Tibial nerve (tissue), 4 donors: ENCODE measurements around the gene HES4. TPM values are rescaled to one million over a fixed set of nuclear protein-coding genes. Genes with fewer than 3 reads are reported as not detected.

Experiments
- DNase-seq, 2 donors: peaks; one replicate each; pipeline ENCODE4 v3.0.0-alpha.2; 2019; ENCODE audit warnings: low spot score in 2 of 2
- H3K27ac ChIP-seq, 4 donors: fragments of 200-600 bp; sonication (generic) in 3 of 4; one replicate each; pipeline ENCODE4 v1.5.1; 2017 to 2019; ENCODE audit warnings: mild to moderate bottlenecking in 1 of 4
- H3K27me3 ChIP-seq, 2 donors: fragments of 200-600 bp; sonication (generic) in 1 of 2; one replicate each; pipeline versions ENCODE4 v1.5.1 to v1.6.0; 2017 to 2019
- H3K36me3 ChIP-seq, 3 donors: fragments of 200-600 bp; sonication (generic); one replicate each; pipeline ENCODE4 v1.5.1; 2018 to 2019
- H3K4me1 ChIP-seq, 4 donors: fragments of 200-600 bp; sonication (generic) in 3 of 4; one replicate each; pipeline ENCODE4 v1.5.1; 2017 to 2019
- H3K4me3 ChIP-seq, 4 donors: fragments of 200-600 bp; sonication (generic) in 3 of 4; one replicate each; pipeline ENCODE4 v1.5.1; 2017 to 2019; ENCODE audit warnings: mild to moderate bottlenecking in 1 of 4, moderate library complexity in 1 of 4
- H3K9me3 ChIP-seq, 4 donors: fragments of 200-600 bp; sonication (generic) in 3 of 4; one replicate each; pipeline ENCODE4 v1.5.1; 2017 to 2019
- CTCF ChIP-seq, 5 experiments: fragments of 200-600 bp in 3 of 5; fragments of 450-650 bp in 2 of 5; sonication (generic) in 3 of 5; IDR thresholded peaks; one replicate each; pipeline ENCODE4 v1.5.1; 2016 to 2019; ENCODE audit warnings: antibody characterized with exemption in 5 of 5, mild to moderate bottlenecking in 3 of 5, moderate library complexity in 2 of 5
- EP300 ChIP-seq, 2 donors: sonication (generic); formaldehyde crosslinking; IDR thresholded peaks; one replicate each; pipeline ENCODE4 v1.6.1; 2017; ENCODE audit warnings: antibody characterized with exemption in 2 of 2, mild to moderate bottlenecking in 1 of 2
- POLR2A ChIP-seq, 2 donors: fragments of 450-650 bp; IDR thresholded peaks; one replicate each; pipeline ENCODE4 v1.6.1; 2017; ENCODE audit warnings: antibody characterized with exemption in 2 of 2, mild to moderate bottlenecking in 2 of 2, moderate library complexity in 2 of 2
- WGBS, 2 donors: methylation state at CpG; one replicate each; pipeline ENCODE4 v1.1.5; 2018; 5-methylcytosine and 5-hydroxymethylcytosine counted together
- total RNA-seq, 4 donors: library from RNA; depleted of rRNA; stranded (reverse); fragments of >200 nt; gene quantifications; one replicate each; pipeline ENCODE4 v1.1.0, GENCODE V29; 2016

The HES4 gene
- total RNA-seq, 4 donors from 2014 or later: 26.9 to 70.8 (median 58.7) TPM

- H3K27ac ChIP-seq: peak overlapping the region in 1 of 4 donors; percentile 52
- WGBS, 2 donors: 24 to 69% methylated on average over 12 to 16 of the region's 31 CpGs
These were observed 25.1 kb upstream of the HES4 start for GRCh38 chr1:1024771-1025699.

GRCh38 chr1:1024149-1024770 is 24.4 kb upstream of the HES4 start:
- H3K4me1 ChIP-seq: peaks cover 0 to 45% (median 18%) of the 10 kb centered on the region in 4 donors
- H3K4me3 ChIP-seq: no peak overlapping the region
- H3K27ac ChIP-seq: peak overlapping the region in 1 of 4 donors; percentile 52
- no peaks in the 10 kb centered on the region for H3K9me3 ChIP-seq
- H3K36me3 ChIP-seq: no peaks in the 10 kb centered on the region
- no peaks in the 10 kb centered on the region for H3K27me3 ChIP-seq
- 89 to 95% methylated on average over 7 to 9 of the region's 9 CpGs for WGBS, 2 donors
- DNase-seq: no peak
- TF ChIP-seq CTCF (IDR thresholded peaks at IDR 0.05) (no peak), EP300 (IDR thresholded peaks at IDR 0.05) (no peak), POLR2A (IDR thresholded peaks at IDR 0.05) (no peak)

More at GRCh38 chr1:1024771-1025699, 25.1 kb upstream of the HES4 start:
- Histone ChIP-seq H3K36me3 (no peaks in the 10 kb centered on the region), H3K4me1 (peaks cover 0 to 45% (median 18%) of the 10 kb centered on the region in 4 donors), H3K27me3 (no peaks in the 10 kb centered on the region), H3K9me3 (no peaks in the 10 kb centered on the region), H3K4me3 (no peak overlapping the region)
- TF ChIP-seq CTCF (IDR thresholded peaks at IDR 0.05) (no peak), POLR2A (IDR thresholded peaks at IDR 0.05) (no peak), EP300 (IDR thresholded peaks at IDR 0.05) (no peak)
- no peak for DNase-seq

GRCh38 chr1:1023700-1024099 is 23.8 kb upstream of the HES4 start:
- no peak for DNase-seq
- Histone ChIP-seq H3K4me1 (peaks cover 0 to 50% (median 18%) of the 10 kb centered on the region in 4 donors), H3K36me3 (no peaks in the 10 kb centered on the region), H3K27me3 (no peaks in the 10 kb centered on the region), H3K27ac (no peak overlapping the region), H3K4me3 (no peak overlapping the region), H3K9me3 (no peaks in the 10 kb centered on the region)
- 68 to 70% methylated on average over 12 to 13 of the region's 13 CpGs for WGBS, 2 donors
- TF ChIP-seq EP300 (IDR thresholded peaks at IDR 0.05): no peak
- TF ChIP-seq POLR2A (IDR thresholded peaks at IDR 0.05): no peak
- TF ChIP-seq CTCF (IDR thresholded peaks at IDR 0.05): no peak

GRCh38 chr1:1022302-1023009 is 22.6 kb upstream of the HES4 start:
- TF ChIP-seq EP300 (IDR thresholded peaks at IDR 0.05): no peak
- TF ChIP-seq POLR2A (IDR thresholded peaks at IDR 0.05): no peak
- H3K27ac ChIP-seq: no peak overlapping the region
- no peaks in the 10 kb centered on the region for H3K36me3 ChIP-seq
- no peak for DNase-seq
- no peaks in the 10 kb centered on the region for H3K27me3 ChIP-seq
- H3K9me3 ChIP-seq: no peaks in the 10 kb centered on the region
- 87 to 92% methylated on average over 27 of the region's 27 CpGs for WGBS, 2 donors
- H3K4me1 ChIP-seq: peaks cover 0 to 53% (median 18%) of the 10 kb centered on the region in 4 donors
- no peak overlapping the region for H3K4me3 ChIP-seq

- H3K4me1 ChIP-seq: peaks cover 0 to 53% (median 18%) of the 10 kb centered on the region in 4 donors
- H3K27me3 ChIP-seq: no peaks in the 10 kb centered on the region
- H3K4me3 ChIP-seq: no peak overlapping the region
- no peaks in the 10 kb centered on the region for H3K9me3 ChIP-seq
- H3K27ac ChIP-seq: no peak overlapping the region
- DNase-seq: no peak
- TF ChIP-seq POLR2A (IDR thresholded peaks at IDR 0.05) (no peak), CTCF (IDR thresholded peaks at IDR 0.05) (no peak), EP300 (IDR thresholded peaks at IDR 0.05) (no peak)
- WGBS, 2 donors: 86 to 94% methylated on average over 5 to 10 of the region's 10 CpGs
- no peaks in the 10 kb centered on the region for H3K36me3 ChIP-seq
These were observed 22.0 kb upstream of the HES4 start for GRCh38 chr1:1021920-1022259.
